Midbrain (tissue), 1 donor: ENCODE results near the gene C15orf62.

Experiments used
- DNase-seq: peaks from one replicate; lab custom pipeline; 2025; lab: John Stamatoyannopoulos, UW

C15orf62 gene, protein sequence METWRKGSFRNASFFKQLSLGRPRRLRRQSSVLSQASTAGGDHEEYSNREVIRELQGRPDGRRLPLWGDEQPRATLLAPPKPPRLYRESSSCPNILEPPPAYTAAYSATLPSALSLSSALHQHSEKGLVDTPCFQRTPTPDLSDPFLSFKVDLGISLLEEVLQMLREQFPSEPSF

DNA sequence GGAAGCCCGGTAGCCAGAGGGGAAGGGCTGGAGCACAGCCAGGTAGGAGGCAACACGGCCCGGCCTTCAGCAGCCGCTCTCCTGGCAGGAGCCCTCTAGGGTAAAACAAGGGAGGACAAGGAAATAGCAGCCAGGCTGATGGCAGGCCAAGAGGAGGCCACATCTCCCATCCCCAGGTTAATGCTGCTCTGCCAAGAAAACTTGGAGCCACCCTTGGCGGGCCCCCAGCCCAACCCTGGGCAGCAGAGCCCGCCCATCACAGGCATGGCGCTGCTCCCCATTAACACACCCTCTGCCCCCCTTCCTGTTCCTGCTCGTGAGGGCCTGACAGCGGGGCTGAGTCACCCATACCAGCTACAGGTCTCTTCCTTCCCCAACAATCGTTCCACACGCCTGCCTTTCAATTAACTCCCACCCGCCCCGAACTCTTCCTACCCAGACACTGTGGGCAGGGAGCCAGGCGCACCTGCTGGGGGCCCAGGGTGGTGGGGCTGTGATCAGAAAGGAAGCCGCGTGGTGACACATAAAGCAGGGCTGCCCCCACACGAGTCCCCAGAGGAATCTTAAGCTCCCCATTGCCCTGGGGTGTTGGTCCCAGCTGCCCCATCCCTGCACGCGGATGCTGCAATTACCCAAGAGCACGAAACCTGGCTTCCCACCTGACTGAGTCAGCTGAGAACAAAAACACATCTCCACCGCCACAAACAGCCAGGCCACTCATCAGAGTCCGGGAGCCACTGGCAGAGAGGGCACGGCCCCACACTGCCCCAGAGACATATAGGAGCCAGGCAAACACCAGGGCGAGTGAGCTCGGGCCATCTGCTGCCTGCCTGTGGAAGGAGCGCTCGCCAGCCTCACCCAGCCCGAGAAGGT, at the start of gene C15orf62:
C15orf62 (plus strand) TSS at position 707 of the 873 bp plus-strand sequence. CDS start 516 bp downstream, outside the sequence.
- peak; percentile 27 for DNase-seq

DNA sequence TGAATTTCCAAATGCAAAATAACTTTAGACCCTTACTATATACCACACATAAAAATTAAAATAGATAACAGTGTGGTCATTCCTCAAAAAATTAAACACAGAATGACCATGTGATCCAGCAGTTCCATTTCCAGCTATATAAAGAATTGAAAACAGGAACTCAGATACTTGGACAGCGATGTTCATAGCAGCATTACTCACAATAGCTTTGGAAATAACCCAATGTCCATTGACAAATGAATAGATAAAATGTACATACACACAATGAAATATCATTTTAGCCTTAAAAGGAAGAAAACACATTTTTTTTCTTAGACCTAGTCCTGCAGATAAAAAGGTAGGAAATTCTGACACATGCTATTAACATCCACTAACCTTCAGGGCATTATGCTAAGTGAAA, 48.1 kb upstream of the C15orf62 start:
- no peak for DNase-seq

DNA sequence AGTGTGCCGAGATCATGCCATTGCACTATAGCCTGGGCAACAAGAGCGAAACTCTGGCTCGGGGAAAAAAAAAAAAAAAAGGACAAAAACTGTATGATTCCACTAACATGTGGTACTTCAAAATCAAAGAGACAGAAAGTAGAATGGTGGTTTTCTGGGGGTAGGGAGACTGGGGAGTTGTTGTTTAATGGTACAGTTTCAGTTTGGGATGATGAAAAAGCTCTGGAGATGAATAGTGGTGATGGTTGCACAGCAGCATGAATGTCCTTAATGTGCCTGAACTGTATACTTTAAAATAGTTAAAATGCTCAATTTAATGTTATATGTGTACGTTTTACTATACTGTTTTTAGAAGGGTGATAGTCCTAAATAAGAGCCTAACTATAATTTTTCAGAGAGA, 47.4 kb upstream of the C15orf62 start:
- no peak for DNase-seq

DNA sequence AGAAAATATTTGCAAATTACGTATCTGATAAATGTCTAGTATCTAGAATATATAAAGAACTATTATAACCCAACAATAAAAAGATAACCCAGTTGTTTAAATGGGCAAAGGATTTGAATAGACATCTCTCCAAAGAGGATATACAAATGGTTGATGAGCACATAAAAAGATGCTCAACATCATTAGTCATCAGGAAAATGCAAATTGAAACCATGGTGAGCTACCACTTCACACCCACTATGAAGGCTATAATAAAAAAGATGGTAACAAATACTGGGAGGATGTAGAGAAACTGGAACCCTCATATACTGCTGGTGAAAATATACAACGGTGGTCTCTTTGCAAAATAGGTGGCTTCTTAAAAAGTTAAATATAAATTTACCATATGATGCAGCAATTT, 46.8 kb upstream of the C15orf62 start:
- DNase-seq: no peak

DNA sequence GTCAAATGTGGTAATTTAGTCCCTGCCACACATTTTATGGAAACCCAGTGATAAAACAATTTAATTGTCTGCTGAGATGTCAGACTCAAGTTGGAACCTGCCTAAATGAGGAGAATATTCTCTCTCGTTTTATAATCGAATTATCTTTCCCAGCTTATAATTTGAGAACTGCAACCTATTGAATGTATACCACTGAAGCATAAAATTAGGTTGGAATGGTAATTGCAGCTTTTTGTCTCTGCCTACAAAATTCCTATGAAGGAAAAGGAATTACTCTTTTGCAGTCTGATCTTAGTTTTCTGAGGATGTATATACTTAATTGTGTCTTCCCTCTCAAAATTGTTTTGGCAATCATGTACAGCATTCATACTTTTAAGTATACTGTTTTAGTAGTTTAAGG, 45.9 kb upstream of the C15orf62 start:
- no peak for DNase-seq

DNA sequence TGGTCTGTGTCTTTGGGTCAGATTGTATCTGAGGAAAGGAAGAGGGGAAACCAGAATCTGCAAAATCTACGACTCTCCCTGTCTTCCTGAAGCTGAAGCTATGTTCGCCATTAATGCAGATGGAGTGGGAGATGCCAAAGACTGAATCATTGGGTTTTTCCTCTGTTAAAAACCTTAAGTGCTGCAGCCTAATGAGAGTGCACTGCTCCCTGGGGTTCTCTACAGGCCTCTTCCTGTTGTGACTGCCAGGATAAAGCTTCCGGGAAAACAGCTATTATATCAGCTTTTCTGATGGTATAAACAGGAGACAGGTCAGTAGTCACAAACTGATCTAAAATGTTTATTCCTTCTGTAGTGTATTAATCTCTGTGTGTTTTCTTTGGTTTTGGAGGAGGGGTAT, 38.7 kb upstream of the C15orf62 start:
- DNase-seq: no peak

DNA sequence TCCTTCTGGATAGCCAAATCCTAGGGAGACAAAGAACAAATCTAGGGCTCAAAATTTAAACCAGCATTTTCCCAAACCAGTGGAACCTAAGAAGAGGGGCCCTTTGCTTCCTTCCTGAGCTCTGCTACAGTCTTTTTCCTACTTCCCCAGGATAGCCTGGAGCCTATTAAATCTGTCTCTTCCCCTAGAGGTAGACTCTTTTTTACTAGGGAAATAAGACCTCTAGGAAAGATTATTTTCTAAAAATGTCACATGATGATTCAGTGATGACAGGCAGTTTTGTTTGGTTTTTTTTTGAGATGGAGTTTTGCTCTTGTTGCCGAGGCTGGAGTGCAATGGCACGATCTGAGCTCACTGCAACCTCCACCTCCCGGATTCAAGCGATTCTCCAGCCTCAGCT, 33.2 kb upstream of the C15orf62 start:
- DNase-seq: no peak

DNA sequence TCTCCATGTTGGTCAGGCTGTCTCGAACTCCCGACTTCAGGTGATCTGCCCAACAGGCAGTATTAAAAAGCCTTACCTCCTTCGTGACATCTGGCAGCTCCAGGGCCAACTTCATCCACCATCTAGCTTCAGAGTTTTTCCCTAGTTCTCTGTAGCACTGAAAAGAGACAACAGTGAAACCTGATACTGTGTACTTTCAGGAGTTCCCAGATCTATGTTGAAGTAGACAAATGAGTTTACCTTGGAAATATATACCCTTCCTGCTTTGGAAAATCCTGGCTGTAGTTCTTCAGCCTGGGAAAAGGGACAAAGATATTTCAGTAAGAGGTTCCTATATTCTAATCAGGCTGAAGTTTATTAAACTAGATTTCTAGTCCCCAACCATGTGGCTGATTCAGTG, 32.7 kb upstream of the C15orf62 start:
- no peak for DNase-seq

DNA sequence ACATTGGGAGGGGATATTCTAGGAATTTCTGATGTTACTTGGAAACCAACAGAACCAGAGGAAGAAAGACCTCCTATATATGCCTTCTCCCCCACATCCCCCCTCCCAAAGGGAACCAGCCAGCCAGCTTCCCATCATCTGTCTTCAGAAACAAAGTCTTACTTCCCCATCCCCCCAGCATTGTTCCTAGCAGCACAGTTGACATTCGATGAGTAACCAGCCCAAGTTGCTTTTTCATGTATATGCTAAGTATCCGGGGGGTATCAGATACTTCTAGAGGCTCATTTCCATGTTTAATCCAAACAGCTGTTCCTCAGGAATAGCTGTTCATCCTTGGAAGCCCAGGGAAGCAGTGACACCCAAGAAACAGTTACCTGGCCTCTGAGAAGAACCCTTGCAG, 30.7 kb upstream of the C15orf62 start:
- no peak for DNase-seq

DNA sequence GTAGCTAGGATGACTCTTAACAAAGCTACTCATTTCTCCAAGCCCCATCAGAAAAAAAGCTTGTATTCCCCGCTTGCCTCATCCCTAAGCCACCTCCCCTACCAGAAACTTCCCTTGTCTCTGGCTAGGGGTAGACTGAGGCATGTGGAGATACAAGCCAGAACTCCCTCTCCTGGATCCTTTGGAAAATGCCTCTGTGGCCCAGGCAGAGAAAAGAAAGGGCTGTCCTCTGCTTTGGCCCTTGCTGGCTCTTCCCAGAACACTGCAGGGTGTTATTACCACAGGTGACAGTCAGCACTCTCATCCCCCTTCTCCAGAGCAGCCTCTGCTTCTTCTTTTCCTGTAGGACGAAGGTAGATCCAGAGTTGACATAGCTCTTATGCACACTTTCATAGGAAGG, 29.9 kb upstream of the C15orf62 start:
- DNase-seq: no peak

DNA sequence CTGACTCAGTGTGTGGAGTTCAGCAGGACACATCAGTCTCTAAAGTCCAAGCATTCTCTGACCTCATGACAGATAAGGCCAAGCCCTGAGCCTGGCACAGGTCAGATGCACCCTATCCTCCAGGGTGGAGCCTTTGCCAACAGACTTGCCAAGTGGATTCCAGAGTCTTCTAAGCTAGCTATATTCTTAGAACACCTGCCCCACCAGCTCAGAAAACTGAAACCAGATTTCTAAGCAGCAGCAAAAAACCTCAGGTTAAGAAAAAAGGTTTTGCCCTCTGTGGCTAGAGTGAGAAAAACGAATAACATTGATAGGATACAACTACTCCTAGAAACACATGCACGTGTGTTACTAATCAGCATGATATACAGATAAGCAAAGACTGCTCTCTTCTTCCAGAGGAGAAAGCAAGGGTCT, 26.3 kb upstream of the C15orf62 start:
- no peak for DNase-seq

DNA sequence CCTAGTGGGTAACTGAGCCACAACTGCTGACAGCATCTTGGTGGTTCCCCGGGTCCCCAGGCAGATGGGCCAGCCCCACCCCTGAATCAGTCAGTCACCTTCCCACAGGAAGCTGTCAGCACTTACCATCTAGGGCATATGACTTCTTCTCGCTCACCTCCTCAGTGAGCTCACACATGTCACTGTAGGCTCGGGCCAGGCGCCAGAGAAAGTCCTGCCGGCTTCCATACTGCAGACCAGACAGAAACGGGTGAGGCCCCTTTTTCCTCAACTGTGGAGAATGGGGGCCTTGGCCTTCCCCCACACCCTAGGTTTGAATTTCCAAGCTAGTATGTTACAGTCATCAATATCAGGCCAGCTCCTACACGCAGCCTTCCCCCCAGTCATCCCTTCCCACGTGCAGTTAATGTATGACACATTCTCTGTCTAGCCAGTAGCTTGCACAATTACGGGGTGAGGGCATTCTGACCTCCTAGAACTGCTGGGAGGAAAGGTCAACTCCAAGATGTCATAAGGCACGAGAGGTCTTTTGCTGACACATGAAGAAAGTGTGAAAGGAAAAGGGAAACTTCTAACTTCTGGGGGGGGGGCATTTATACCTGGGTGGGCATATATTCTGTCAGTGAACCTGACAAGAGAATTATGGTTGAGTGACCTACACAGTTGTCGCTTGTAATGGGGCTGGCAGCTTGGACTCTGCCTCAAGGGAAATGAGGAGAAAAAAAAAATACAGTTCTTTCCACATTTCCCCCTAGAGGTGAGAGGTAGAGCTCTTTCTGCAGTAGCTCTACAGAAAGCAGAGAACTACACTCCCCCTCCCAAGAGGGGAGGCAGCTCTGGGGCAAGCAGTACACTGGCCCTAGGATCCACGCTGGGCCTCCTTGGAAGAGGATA, 25.6 kb upstream of the C15orf62 start:
- no peak for DNase-seq

DNA sequence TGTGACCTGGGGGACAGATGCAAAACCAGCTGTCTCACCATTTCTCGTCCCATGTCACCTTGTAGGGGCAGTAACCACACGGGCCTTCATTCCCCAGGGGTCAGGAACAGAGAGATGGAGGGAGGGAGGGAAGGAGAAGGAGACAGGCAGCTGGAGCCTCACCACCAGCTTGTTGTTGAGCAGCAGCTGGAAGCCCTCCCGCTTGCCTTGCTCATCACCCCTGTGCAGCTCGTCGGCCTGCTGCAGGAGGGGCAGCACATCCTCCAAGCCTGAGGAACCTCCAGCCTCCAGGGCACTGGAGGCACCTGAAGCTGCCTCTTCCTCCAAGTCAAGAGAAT, 25.0 kb upstream of the C15orf62 start:
- DNase-seq: no peak

DNA sequence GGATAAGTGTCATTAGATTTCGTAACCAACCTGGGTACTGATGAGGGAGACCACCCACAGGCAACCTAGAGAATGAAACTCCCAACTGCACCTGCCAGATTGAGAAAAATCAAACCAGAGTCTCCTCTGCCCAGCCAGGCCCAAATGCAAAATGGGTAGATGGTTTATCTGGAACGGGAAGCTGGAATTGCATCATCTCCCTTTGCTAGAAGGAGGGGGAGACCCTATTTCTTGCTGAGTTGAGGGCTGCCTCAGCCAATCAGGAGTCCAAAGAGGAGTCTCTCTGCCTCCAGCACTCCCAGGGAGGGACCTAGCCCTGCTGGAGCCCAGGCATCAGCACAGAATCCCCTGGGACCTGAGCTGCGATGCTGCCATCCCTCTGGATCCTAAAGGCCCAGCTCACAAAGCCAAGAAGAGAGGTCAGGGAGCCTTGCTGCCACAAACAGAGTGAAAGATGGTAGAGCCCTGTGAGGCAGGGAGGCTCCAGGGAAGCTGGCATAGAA, 22.8 kb upstream of the C15orf62 start:
- no peak for DNase-seq

DNA sequence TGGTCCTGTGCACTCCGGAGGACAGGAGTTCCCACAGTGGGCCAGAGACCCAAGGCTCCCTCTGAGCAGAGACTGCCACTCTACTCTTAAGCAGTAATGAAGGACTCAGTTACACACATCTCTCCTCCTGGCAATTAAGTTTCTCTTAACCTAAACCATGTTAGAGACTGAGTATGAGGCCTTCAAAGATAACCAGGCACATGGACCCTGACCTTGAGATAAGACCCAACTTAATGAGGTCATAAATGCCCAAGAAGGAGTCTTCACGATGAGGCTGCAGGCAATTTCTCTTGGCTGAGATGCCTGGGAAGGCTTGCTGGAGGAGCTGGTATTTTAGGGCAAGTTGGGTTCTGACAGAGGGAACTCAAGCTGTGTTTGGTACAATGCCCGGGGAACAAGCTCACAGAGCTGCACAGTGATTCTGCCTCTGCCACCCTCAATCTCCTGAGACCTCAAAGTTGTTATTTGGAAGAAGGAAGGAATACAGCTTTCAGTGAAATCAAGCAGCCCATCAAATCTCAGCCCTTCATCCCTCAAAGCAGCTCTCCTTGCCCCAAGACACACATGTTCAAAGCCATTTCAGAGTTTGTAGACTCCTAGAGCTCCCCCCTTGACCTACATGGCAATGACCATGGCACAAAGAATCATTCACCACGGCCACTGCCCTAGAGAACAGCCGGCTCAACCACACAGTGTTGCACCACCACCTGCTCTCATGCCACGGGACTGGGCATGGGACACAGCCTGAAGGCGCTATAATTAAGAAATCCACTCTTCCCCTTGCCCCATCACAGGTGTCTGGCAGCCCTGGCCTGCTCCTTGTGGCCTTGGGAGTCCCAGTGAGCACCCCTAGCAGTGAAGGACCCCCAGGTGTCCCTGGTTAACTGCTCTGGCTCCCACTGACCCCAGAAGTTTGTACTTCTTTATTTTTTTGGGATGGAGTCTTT, 21.8 kb upstream of the C15orf62 start:
- no peak for DNase-seq

DNA sequence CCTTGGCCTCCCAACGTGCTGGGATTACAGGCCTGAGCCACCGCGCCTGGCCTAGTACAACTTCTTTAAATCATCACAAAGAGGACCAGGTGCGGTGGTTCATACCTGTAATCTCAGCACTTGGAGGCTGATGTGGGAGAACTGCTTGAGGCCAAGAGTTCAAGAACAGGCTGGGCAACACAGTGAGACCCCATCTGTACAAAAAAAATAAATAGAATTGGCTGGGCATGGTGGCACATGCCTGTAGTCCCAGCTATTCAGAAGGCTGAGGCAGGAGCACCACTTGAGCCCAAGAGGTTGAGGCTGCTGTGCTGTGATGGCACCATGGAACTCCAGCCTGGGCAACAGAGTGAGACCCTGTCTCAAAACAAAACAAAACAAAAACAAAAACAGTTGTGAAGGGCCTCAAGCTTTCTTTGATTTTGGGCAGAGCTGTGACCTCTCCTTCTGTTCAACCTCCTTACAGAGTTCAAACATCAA, 20.6 kb upstream of the C15orf62 start:
- no peak for DNase-seq

DNA sequence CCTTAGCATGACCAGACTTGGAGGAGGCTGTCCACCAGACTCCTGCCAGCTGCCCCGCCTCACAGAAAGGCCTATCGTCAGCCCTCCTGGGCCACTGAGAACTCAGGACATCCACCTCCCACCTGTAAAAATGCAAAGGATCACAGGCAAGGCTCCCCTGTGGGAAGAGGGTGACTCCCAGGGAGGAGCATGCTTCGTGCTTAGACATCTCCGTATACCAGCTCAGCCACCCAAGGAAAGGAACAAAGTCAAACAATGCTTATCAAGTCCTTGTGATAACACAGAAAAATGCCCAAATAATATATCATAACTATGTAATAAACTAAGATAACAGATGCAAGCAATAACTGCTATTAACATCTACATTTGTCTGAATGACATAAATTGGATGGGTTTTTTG, 18.9 kb upstream of the C15orf62 start:
- no peak for DNase-seq

DNA sequence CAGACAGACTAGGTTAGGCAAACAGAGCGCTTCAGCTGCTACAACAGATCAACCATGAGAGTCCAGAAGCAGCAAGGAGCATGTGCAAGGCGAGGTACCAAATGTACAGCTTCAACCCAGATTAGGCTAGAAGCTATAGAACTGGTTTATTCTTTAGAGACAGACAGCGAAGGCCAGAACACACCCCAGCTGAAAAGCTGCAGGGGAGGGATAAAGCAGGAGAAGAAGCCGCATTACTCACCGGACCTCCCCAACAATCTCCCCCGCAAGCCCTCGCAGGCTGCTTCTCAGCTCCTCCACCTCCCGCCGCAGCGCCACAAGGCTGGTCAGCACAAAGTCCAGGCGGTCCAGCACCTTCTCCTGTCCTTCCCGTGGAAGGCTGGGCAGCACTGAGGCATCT, 18.0 kb upstream of the C15orf62 start:
- DNase-seq: no peak

DNA sequence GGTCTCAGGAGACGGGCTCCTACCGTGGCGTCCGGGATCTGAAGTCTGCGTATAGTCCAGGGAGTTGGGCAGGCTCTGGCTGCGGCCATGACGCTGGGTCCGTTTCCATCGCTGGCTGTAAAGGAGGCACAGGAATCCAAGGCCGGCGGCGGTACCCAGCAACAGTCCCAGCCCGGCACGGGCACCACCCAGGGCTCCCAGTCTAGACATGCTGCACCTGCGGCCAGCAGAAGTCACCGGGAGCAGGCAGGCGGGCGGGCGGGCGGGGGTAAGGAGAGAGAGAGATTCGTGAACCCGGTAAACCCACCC, 15.3 kb upstream of the C15orf62 start:
- DNase-seq: no peak

DNA sequence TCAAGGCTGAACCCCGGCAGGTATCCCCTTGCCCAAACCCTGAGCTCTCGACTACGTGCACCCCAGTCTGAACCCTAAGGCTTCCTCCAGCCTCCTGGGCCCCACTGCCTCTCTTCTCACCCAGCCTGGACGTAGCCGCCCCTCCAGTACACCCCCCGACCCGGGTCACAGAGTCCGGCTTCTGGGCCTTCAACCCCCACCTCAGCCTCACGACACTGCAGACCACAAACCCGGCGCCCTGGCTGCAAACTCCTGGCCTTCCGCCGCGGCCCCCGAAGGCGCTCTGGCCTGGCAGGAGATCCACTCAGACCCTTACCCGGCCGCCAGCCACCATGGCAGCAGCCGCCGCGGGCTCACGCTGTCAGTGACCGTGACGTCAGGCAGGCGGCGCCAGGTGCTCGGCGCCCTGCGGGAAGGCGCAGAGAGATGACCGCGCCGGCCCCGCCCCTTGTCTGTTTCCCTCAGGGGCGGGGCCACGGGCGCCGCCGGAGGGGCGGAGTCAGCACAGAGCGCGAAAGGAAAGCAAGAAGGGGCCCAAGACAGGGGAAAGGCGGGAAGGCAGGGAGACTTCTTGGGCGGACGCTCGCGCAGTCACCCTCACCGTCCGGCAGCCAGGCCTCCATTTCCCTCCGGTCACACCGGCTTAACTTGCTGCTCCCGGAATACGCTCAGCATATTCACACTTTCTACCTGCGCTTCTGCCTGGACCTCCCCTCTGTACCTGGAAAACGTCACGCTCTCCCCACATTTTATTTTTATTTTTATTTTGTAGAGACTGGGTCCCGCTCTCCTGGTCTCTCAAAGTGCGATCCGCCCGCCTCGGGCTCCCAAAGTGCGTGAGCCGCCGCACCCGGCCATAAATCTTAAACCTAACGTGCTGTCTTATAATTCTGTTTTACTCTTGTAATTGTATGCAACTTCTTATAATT, 14.6 kb upstream of the C15orf62 start, which contains the start of gene RMDN3:
RMDN3 (minus strand) TSS at position 372 of the 929 bp plus-strand sequence. CDS start 471 bp downstream, outside the sequence.
- DNase-seq: peak; percentile 95
